DOHH2 (cell line): ENCODE data around the gene ZNF653.
"Not testable (repeated sequence)": the region's sequence is repeated elsewhere in the genome, so short reads cannot be mapped to it uniquely, and the experiment has no call there.

Source experiments
- H3F3A ChIP-seq: fragments of 200-600 bp; sonication (generic), shearing (Covaris generic); 2 replicates; pipeline ENCODE4 v1.6.0; 2016; ENCODE audit warnings: antibody characterized with exemption, mild to moderate bottlenecking; ENCODE audit not compliant: control insufficient read depth, insufficient read depth
- H3K27ac ChIP-seq: fragments of 200-600 bp; sonication (generic); 2 replicates; pipeline ENCODE4 v1.5.1; 2014; ENCODE audit warnings: low read depth, mild to moderate bottlenecking, low read length, moderate library complexity
- H3K27me3 ChIP-seq: fragments of 200-600 bp; sonication (generic); 2 replicates; pipeline ENCODE4 v1.6.1; 2014; ENCODE audit warnings: mild to moderate bottlenecking, low read length, mixed read lengths; ENCODE audit not compliant: control insufficient read depth
- H3K36me3 ChIP-seq: fragments of 200-600 bp; sonication (generic); 2 replicates; pipeline ENCODE4 v1.6.1; 2014; ENCODE audit warnings: mild to moderate bottlenecking, low read length, moderate library complexity, mixed read lengths; ENCODE audit not compliant: control insufficient read depth
- H3K4me1 ChIP-seq: fragments of 200-600 bp; sonication (generic); 2 replicates; pipeline ENCODE4 v1.6.1; 2014; ENCODE audit warnings: mild to moderate bottlenecking, low read length, mixed read lengths; ENCODE audit not compliant: control insufficient read depth
- H3K4me2 ChIP-seq: fragments of 200-600 bp; sonication (generic); 2 replicates; pipeline ENCODE4 v1.6.0; 2014; ENCODE audit warnings: mild to moderate bottlenecking, low read length, moderate library complexity
- H3K4me3 ChIP-seq: fragments of 200-600 bp; sonication (generic); 2 replicates; pipeline ENCODE4 v1.5.1; 2014; ENCODE audit warnings: mild to moderate bottlenecking, low read length, mixed read lengths
- H3K79me2 ChIP-seq: fragments of 200-600 bp; sonication (generic); 2 replicates; pipeline ENCODE4 v1.6.1; 2014; ENCODE audit warnings: mild to moderate bottlenecking, low read length, mixed read lengths; ENCODE audit not compliant: control insufficient read depth
- H3K9me2 ChIP-seq: fragments of 200-600 bp; sonication (generic); replicated peaks from 2 replicates; pipeline ENCODE4 v1.6.1; 2014; ENCODE audit warnings: mild to moderate bottlenecking, low read length, mixed read lengths; ENCODE audit not compliant: control insufficient read depth
- H3K9me3 ChIP-seq: fragments of 200-600 bp; sonication (generic); 2 replicates; pipeline ENCODE4 v1.6.1; 2014; ENCODE audit warnings: antibody characterized with exemption, low read length, mixed read lengths; ENCODE audit not compliant: control insufficient read depth, insufficient read depth
- H4K20me1 ChIP-seq: fragments of 200-600 bp; sonication (generic); 2 replicates; pipeline ENCODE4 v1.6.0; 2014; ENCODE audit warnings: low read depth, mild to moderate bottlenecking, antibody characterized with exemption, low read length, moderate library complexity; ENCODE audit not compliant: control insufficient read depth, insufficient read depth
- EZH2phosphoT487 ChIP-seq: fragments of 200-600 bp; sonication (generic); IDR thresholded peaks from 2 replicates; pipeline ENCODE4 v1.6.1; 2017; ENCODE audit warnings: borderline replicate concordance, mild to moderate bottlenecking, antibody characterized with exemption, low read length, moderate library complexity, mixed read lengths
- TF ChIP-seq, protein P1 (sequence below): fragments of 200-600 bp; sonication (generic); IDR thresholded peaks from one replicate; pipeline ENCODE4 v1.5.1; 2014; ENCODE audit warnings: antibody characterized with exemption, mild to moderate bottlenecking, low read depth, low read length; ENCODE audit not compliant: poor library complexity, severe bottlenecking

ZNF653 gene

GRCh38 chr19:11463391-11463790, 42.2 kb downstream of the ZNF653 start:
- no peak overlapping the region for H3K4me2 ChIP-seq
- no peaks in the 10 kb centered on the region for H3K9me2 ChIP-seq
- no peaks in the 10 kb centered on the region for H3K9me3 ChIP-seq

GRCh38 chr19:11461453-11461852, 44.2 kb downstream of the ZNF653 start:
- TF ChIP-seq, protein P1, sequence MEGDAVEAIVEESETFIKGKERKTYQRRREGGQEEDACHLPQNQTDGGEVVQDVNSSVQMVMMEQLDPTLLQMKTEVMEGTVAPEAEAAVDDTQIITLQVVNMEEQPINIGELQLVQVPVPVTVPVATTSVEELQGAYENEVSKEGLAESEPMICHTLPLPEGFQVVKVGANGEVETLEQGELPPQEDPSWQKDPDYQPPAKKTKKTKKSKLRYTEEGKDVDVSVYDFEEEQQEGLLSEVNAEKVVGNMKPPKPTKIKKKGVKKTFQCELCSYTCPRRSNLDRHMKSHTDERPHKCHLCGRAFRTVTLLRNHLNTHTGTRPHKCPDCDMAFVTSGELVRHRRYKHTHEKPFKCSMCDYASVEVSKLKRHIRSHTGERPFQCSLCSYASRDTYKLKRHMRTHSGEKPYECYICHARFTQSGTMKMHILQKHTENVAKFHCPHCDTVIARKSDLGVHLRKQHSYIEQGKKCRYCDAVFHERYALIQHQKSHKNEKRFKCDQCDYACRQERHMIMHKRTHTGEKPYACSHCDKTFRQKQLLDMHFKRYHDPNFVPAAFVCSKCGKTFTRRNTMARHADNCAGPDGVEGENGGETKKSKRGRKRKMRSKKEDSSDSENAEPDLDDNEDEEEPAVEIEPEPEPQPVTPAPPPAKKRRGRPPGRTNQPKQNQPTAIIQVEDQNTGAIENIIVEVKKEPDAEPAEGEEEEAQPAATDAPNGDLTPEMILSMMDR = no peak
- no peak for TF ChIP-seq EZH2phosphoT487
- Histone ChIP-seq H3K4me3 (no peak overlapping the region), H3K9me3 (no peaks in the 10 kb centered on the region), H3K4me1 (peaks cover 6% of the 10 kb centered on the region; the same call in 1 of the 2 replicates), H3K27ac (no peak overlapping the region), H3K27me3 (0 out of 2 replicates have a peak, but pooled peaks cover 3% of the 10 kb centered on the region), H3F3A (no peaks in the 10 kb centered on the region), H4K20me1 (no peaks in the 10 kb centered on the region), H3K36me3 (no peaks in the 10 kb centered on the region), H3K4me2 (no peak overlapping the region), H3K9me2 (no peaks in the 10 kb centered on the region), H3K79me2 (no peaks in the 10 kb centered on the region)

More at GRCh38 chr19:11463391-11463790, 42.2 kb downstream of the ZNF653 start:
- H3F3A ChIP-seq = no peaks in the 10 kb centered on the region
- no peak for TF ChIP-seq EZH2phosphoT487
- TF ChIP-seq, protein P1 = no peak
- H3K27ac ChIP-seq = no peak overlapping the region
- H3K79me2 ChIP-seq = no peaks in the 10 kb centered on the region
- H3K4me1 ChIP-seq = peaks cover 6% of the 10 kb centered on the region; the same call in 1 of the 2 replicates
- no peaks in the 10 kb centered on the region for H4K20me1 ChIP-seq
- no peaks in the 10 kb centered on the region for H3K36me3 ChIP-seq
- 0 out of 2 replicates have a peak, but pooled peaks cover 3% of the 10 kb centered on the region for H3K27me3 ChIP-seq
- H3K4me3 ChIP-seq = no peak overlapping the region

- H3K36me3 ChIP-seq = no peaks in the 10 kb centered on the region
- no peaks in the 10 kb centered on the region for H3K9me3 ChIP-seq
- H3K4me2 ChIP-seq = no peak overlapping the region
- H3K27me3 ChIP-seq = 0 out of 2 replicates have a peak, but pooled peaks cover 3% of the 10 kb centered on the region
- H3K4me3 ChIP-seq = no peak overlapping the region
- no peaks in the 10 kb centered on the region for H4K20me1 ChIP-seq
- no peaks in the 10 kb centered on the region for H3F3A ChIP-seq
- H3K4me1 ChIP-seq = peaks cover 6% of the 10 kb centered on the region; the same call in 1 of the 2 replicates
- no peaks in the 10 kb centered on the region for H3K9me2 ChIP-seq
- TF ChIP-seq EZH2phosphoT487 = no peak
- TF ChIP-seq, protein P1 = peak; percentile 66
- H3K79me2 ChIP-seq = no peaks in the 10 kb centered on the region
- H3K27ac ChIP-seq = no peak overlapping the region
These were observed 45.4 kb downstream of the ZNF653 start for GRCh38 chr19:11460207-11460606.

- not testable (repeated sequence) for H3K4me3 ChIP-seq, H3K79me2 ChIP-seq, H3K27me3 ChIP-seq, H3K9me3 ChIP-seq, H3F3A ChIP-seq, H3K27ac ChIP-seq, H4K20me1 ChIP-seq, H3K9me2 ChIP-seq, H3K36me3 ChIP-seq, H3K4me2 ChIP-seq, H3K4me1 ChIP-seq
These were observed 46.7 kb downstream of the ZNF653 start for GRCh38 chr19:11458912-11459311.
